HG02870 (cell line): ENCODE data around the gene EME1.

Experiments used
- ATAC-seq: cut with Tn5 transposase; IDR thresholded peaks from one replicate; pipeline ENCODE4 v1.9.1; 2021; ENCODE audit warnings: mild to moderate bottlenecking, moderate library complexity; ENCODE audit not compliant: unreplicated experiment

The EME1 gene

GRCh38 chr17:50362661-50363060 lies 10.4 kb upstream of the EME1 start:
- no peak for ATAC-seq

- ATAC-seq: no peak
These were observed 9.6 kb upstream of the EME1 start for GRCh38 chr17:50363217-50364060.

GRCh38 chr17:50364061-50364458 lies 9.0 kb upstream of the EME1 start:
- ATAC-seq: no peak

GRCh38 chr17:50364715-50365114 lies 8.3 kb upstream of the EME1 start:
- no peak for ATAC-seq

- ATAC-seq: no peak
These were observed 7.9 kb upstream of the EME1 start for GRCh38 chr17:50365165-50365564.

GRCh38 chr17:50365649-50366393 lies 7.2 kb upstream of the EME1 start:
- no peak for ATAC-seq

- no peak for ATAC-seq
These were observed 5.6 kb upstream of the EME1 start for GRCh38 chr17:50367401-50367800.

- no peak for ATAC-seq
These were observed 3.0 kb upstream of the EME1 start for GRCh38 chr17:50370052-50370451.

GRCh38 chr17:50371526-50371925 lies 1.5 kb upstream of the EME1 start:
- ATAC-seq: no peak

GRCh38 chr17:50372222-50372757 lies 739 bp upstream of the EME1 start:
- ATAC-seq: no peak

- no peak for ATAC-seq
These were observed 676 bp downstream of the EME1 start for GRCh38 chr17:50373705-50374104.

GRCh38 chr17:50375858-50376538 lies 3.0 kb downstream of the EME1 start:
- ATAC-seq: no peak

- ATAC-seq: no peak
These were observed 6.5 kb downstream of the EME1 start for GRCh38 chr17:50379351-50380132.

- no peak for ATAC-seq
These were observed 7.6 kb downstream of the EME1 start for GRCh38 chr17:50380369-50381259.

GRCh38 chr17:50381260-50381815 lies 8.3 kb downstream of the EME1 start:
- ATAC-seq: no peak

- ATAC-seq: no peak
These were observed 8.9 kb downstream of the EME1 start for GRCh38 chr17:50381920-50382319.

GRCh38 chr17:50382931-50383330 lies 9.9 kb downstream of the EME1 start:
- ATAC-seq: no peak

- ATAC-seq: no peak
These were observed 13.5 kb downstream of the EME1 start for GRCh38 chr17:50386510-50386909.

GRCh38 chr17:50388728-50389127 lies 15.7 kb downstream of the EME1 start:
- ATAC-seq: no peak
